HUES64 (cell line): ENCODE measurements around the gene ABAT.
"Not testable (repeated sequence)": the region's sequence is repeated elsewhere in the genome, so short reads cannot be mapped to it uniquely, and the experiment has no call there.

ENCODE experiments used
- H3K27ac ChIP-seq: 2 replicates; pipeline ENCODE4 v1.7.0; 2013; ENCODE audit warnings: low read depth, low read length, inconsistent platforms
- H3K27me3 ChIP-seq: 2 replicates; pipeline ENCODE4 v1.6.1; 2013; ENCODE audit warnings: mild to moderate bottlenecking, low read length; ENCODE audit not compliant: insufficient read depth
- H3K36me3 ChIP-seq: 2 replicates; pipeline ENCODE4 v1.6.1; 2013; ENCODE audit warnings: mild to moderate bottlenecking, low read length; ENCODE audit not compliant: insufficient read depth
- H3K4me1 ChIP-seq: 2 replicates; pipeline ENCODE4 v1.6.1; 2013; ENCODE audit warnings: mild to moderate bottlenecking, low read length, moderate library complexity; ENCODE audit not compliant: insufficient read depth
- H3K4me3 ChIP-seq: 2 replicates; pipeline ENCODE4 v1.5.1; 2013; ENCODE audit warnings: mild to moderate bottlenecking, low read length, moderate library complexity
- H3K9ac ChIP-seq: 2 replicates; pipeline ENCODE4 v1.6.1; 2013; ENCODE audit warnings: mild to moderate bottlenecking, low read depth, low read length
- H3K9me3 ChIP-seq: 2 replicates; pipeline ENCODE4 v1.6.1; 2013; ENCODE audit warnings: low read depth, low read length; ENCODE audit not compliant: insufficient read depth
- WGBS: fragments of 150-250, 120-280 bp; methylation state at CpG from one replicate; pipeline ENCODE4 v1.1.7; 2013; ENCODE audit warnings: missing lambda C conversion rate; 5-methylcytosine and 5-hydroxymethylcytosine counted together

ABAT gene

DNA sequence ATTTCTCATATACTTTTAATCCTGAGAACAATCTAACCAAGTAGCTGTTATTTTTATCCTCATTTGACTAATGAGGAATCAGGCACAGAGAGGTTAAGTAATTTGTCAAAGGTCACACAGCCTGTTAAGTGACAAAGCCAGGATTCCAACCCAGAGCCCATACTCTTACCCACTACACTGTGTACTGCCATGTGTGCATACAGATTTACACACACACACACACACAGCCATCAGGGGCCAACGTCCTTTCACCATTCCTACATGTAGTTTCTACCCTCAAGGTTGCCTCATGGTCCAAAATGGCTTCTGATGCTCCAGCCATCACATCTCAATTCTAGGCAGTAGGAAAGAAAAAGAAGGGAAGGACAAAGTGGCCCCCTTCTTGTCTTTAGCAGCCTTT, 100.9 kb downstream of the ABAT start:
- Histone ChIP-seq H3K27ac (no peak overlapping the region), H3K36me3 (no peaks in the 10 kb centered on the region), H3K27me3 (no peaks in the 10 kb centered on the region), H3K9me3 (no peaks in the 10 kb centered on the region), H3K4me3 (no peak overlapping the region), H3K4me1 (no peaks in the 10 kb centered on the region), H3K9ac (no peak overlapping the region)
- 71% methylated on average over 1 of the region's 1 CpG for WGBS

GRCh38 chr16:8776129-8776584, 101.7 kb downstream of the ABAT start:
- 53% methylated on average over 12 of the region's 12 CpGs for WGBS

GRCh38 chr16:8777217-8777616, 102.8 kb downstream of the ABAT start:
- Histone ChIP-seq H3K9ac (no peak overlapping the region), H3K9me3 (no peaks in the 10 kb centered on the region)
- 95% methylated on average over 6 of the region's 7 CpGs for WGBS

More at GRCh38 chr16:8776129-8776584, 101.7 kb downstream of the ABAT start:
- H3K27me3 ChIP-seq, result no peaks in the 10 kb centered on the region
- no peak overlapping the region for H3K4me3 ChIP-seq
- H3K4me1 ChIP-seq, result no peaks in the 10 kb centered on the region
- H3K36me3 ChIP-seq, result no peaks in the 10 kb centered on the region
- no peak overlapping the region for H3K27ac ChIP-seq
- H3K9ac ChIP-seq, result no peak overlapping the region
- H3K9me3 ChIP-seq, result no peaks in the 10 kb centered on the region

GRCh38 chr16:8781797-8782196, 107.4 kb downstream of the ABAT start:
- no peaks in the 10 kb centered on the region for H3K27me3 ChIP-seq
- WGBS, result 90% methylated on average over 8 of the region's 8 CpGs
- H3K36me3 ChIP-seq, result no peaks in the 10 kb centered on the region
- H3K4me1 ChIP-seq, result no peaks in the 10 kb centered on the region
- H3K9ac ChIP-seq, result no peak overlapping the region
- H3K9me3 ChIP-seq, result no peaks in the 10 kb centered on the region
- H3K27ac ChIP-seq, result no peak overlapping the region
- no peak overlapping the region for H3K4me3 ChIP-seq

More at GRCh38 chr16:8777217-8777616, 102.8 kb downstream of the ABAT start:
- Histone ChIP-seq H3K27ac (no peak overlapping the region), H3K27me3 (no peaks in the 10 kb centered on the region), H3K36me3 (no peaks in the 10 kb centered on the region), H3K4me1 (no peaks in the 10 kb centered on the region), H3K4me3 (no peak overlapping the region)

- Histone ChIP-seq H3K36me3 (no peaks in the 10 kb centered on the region), H3K9ac (no peak overlapping the region), H3K4me1 (no peaks in the 10 kb centered on the region), H3K27ac (no peak overlapping the region), H3K4me3 (no peak overlapping the region), H3K9me3 (no peaks in the 10 kb centered on the region), H3K27me3 (no peaks in the 10 kb centered on the region)
- WGBS, result 87% methylated on average over 6 of the region's 6 CpGs
Observed at GRCh38 chr16:8782673-8783072, 108.3 kb downstream of the ABAT start.

GRCh38 chr16:8785408-8785807, 111.0 kb downstream of the ABAT start:
- WGBS, result 92% methylated on average over 6 of the region's 6 CpGs
- H3K27me3 ChIP-seq, result no peaks in the 10 kb centered on the region

DNA sequence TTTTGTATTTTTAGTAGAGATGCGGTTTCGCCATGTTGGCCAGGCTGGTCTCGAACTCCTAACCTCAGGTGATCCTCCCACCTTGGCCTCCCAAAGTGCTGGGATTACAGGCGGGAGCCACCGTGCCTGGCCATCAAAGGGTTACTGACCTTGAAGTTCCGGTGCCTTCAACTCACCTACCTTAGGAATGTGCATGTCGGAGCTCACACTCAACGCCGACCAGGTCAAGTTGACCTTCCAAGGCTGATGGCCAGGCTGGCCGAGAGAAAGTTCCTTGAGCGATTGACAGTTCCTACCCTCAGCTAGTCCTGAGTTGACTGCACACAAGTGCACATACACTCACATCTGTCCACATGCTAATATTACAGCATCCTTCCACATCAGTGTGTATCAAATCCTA, 111.9 kb downstream of the ABAT start:
- H3K27me3 ChIP-seq, H3K27ac ChIP-seq, H3K4me3 ChIP-seq, H3K9ac ChIP-seq, H3K36me3 ChIP-seq, H3K4me1 ChIP-seq, H3K9me3 ChIP-seq: not testable (repeated sequence)
- WGBS, result 90% methylated on average over 11 of the region's 11 CpGs

More at GRCh38 chr16:8785408-8785807, 111.0 kb downstream of the ABAT start:
- Histone ChIP-seq H3K4me1 (no peaks in the 10 kb centered on the region), H3K36me3 (no peaks in the 10 kb centered on the region), H3K9me3 (no peaks in the 10 kb centered on the region), H3K27ac (no peak overlapping the region), H3K9ac (no peak overlapping the region), H3K4me3 (no peak overlapping the region)

GRCh38 chr16:8788578-8789172, 114.3 kb downstream of the ABAT start:
- Histone ChIP-seq H3K27me3 (no peaks in the 10 kb centered on the region), H3K27ac (no peak overlapping the region), H3K9ac (no peak overlapping the region), H3K4me3 (no peak overlapping the region), H3K9me3 (no peaks in the 10 kb centered on the region), H3K36me3 (no peaks in the 10 kb centered on the region), H3K4me1 (no peaks in the 10 kb centered on the region)
- 91% methylated on average over 8 of the region's 8 CpGs for WGBS

- H3K4me1 ChIP-seq, result peaks cover 12% of the 10 kb centered on the region
- H3K4me3 ChIP-seq, result no peak overlapping the region
- H3K9ac ChIP-seq, result no peak overlapping the region
- H3K9me3 ChIP-seq, result no peaks in the 10 kb centered on the region
- H3K27me3 ChIP-seq, result no peaks in the 10 kb centered on the region
- 95% methylated on average over 8 of the region's 8 CpGs for WGBS
- H3K27ac ChIP-seq, result no peak overlapping the region
- peaks cover 22% of the 10 kb centered on the region; the same call in 1 of the 2 replicates for H3K36me3 ChIP-seq
Observed at GRCh38 chr16:8795091-8795490, 120.7 kb downstream of the ABAT start.

- H3K4me3 ChIP-seq, result no peak overlapping the region
Observed at GRCh38 chr16:8795818-8796217, 121.4 kb downstream of the ABAT start.

DNA sequence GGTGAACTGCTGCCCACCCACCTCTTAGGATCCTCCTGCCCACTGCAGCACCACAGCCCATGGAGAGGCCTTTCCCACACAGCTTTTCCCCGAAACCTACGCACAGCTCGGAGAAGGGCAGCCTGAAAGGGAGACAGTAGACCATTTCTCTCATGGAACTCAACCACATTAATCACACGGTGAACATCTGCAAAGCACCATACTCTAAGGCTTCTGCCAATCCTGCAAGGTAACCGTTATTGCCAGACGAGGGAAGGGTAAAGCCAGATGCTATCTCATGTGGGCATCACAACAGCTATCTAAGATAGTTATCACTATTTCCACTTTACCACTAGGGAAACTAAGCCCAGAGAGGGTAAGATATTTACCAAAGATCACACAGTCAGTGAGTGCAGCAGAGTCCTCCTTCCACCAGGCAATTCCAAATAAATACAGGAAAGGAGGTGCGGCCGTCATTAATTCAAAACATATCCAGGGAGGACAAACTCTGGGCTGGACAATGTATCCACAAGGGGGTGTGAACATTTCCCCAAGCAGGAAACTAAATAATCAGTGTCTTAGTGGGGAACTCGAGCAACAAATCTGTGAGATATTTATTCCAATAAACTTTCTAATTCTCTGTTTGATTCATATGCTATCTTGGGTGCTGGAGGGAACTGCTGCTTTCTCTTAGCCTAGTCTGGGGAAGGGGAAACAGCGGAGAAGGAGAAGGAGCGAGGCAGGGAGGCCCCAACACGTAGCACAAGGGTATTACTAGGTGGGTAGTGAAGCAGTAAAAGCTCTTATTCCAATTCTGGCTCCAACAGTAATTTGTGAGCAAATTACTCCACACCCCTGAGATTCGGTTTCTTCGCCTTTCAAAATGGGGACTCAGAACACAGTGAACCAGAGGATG, 122.3 kb downstream of the ABAT start:
- H3K27ac ChIP-seq, result peak overlapping the region; percentile 44
- 55% methylated on average over 13 of the region's 14 CpGs for WGBS
- H3K27me3 ChIP-seq, result no peaks in the 10 kb centered on the region
- no peaks in the 10 kb centered on the region for H3K9me3 ChIP-seq
- H3K36me3 ChIP-seq, result peaks cover 36% of the 10 kb centered on the region
- peak overlapping the region; percentile 86 for H3K9ac ChIP-seq
- peaks cover 12% of the 10 kb centered on the region for H3K4me1 ChIP-seq
- H3K4me3 ChIP-seq, result peak overlapping the region; percentile 86

More at GRCh38 chr16:8795818-8796217, 121.4 kb downstream of the ABAT start:
- Histone ChIP-seq H3K27ac (no peak overlapping the region), H3K27me3 (no peaks in the 10 kb centered on the region), H3K36me3 (peaks cover 27% of the 10 kb centered on the region; the same call in 1 of the 2 replicates), H3K9me3 (no peaks in the 10 kb centered on the region), H3K9ac (no peak overlapping the region), H3K4me1 (peaks cover 12% of the 10 kb centered on the region)
- 96% methylated on average over 10 of the region's 10 CpGs for WGBS
